Vagina (tissue), 2 donors: Measurements from ENCODE around the gene SAMD14. TPM values are rescaled to one million over a fixed set of nuclear protein-coding genes. Genes with fewer than 3 reads are reported as not detected.

ENCODE experiments used
- DNase-seq, 2 donors: peaks; one replicate each; pipeline ENCODE4 v3.0.0-alpha.2; 2017; ENCODE audit errors: extremely low spot score in 2 of 2
- H3K27ac ChIP-seq: fragments of 200-600 bp; sonication (generic); one replicate; pipeline ENCODE4 v1.5.1; 2019
- H3K27me3 ChIP-seq: fragments of 200-600 bp; sonication (generic); one replicate; pipeline ENCODE4 v1.5.1; 2019
- H3K36me3 ChIP-seq, 2 donors: fragments of 200-600 bp; sonication (generic); one replicate each; pipeline ENCODE4 v1.5.1; 2017 to 2019
- H3K4me1 ChIP-seq: fragments of 200-600 bp; sonication (generic); one replicate; pipeline ENCODE4 v1.5.1; 2019
- H3K4me3 ChIP-seq, 2 donors: fragments of 200-600 bp; sonication (generic); 1 replicate in 1 of 2; 2 replicates in 1 of 2; pipeline ENCODE4 v1.5.1; 2016 to 2019
- H3K9me3 ChIP-seq: fragments of 200-600 bp; sonication (generic); one replicate; pipeline ENCODE4 v1.5.1; 2019
- POLR2A ChIP-seq, 2 donors: fragments of 450-650 bp; IDR thresholded peaks; one replicate each; pipeline ENCODE4 v1.6.1; 2017; ENCODE audit warnings: antibody characterized with exemption in 2 of 2, mild to moderate bottlenecking in 2 of 2, moderate library complexity in 2 of 2
- POLR2AphosphoS5 ChIP-seq, 2 donors: sonication (generic); formaldehyde crosslinking; IDR thresholded peaks; one replicate each; pipeline ENCODE4 v1.9.0; 2017; ENCODE audit warnings: antibody characterized with exemption in 2 of 2, mild to moderate bottlenecking in 2 of 2, low read depth in 1 of 2; ENCODE audit not compliant: insufficient read depth in 1 of 2
- intact Hi-C: fragments of 100-400 bp; cut with DNase I; formaldehyde crosslinking; loops from one replicate; pipeline ENCODE4 v1.15.1; 2023
- total RNA-seq: library from RNA; depleted of rRNA; stranded (reverse); fragments of >200 nt; gene quantifications from one replicate; pipeline ENCODE4 v1.2.3, GENCODE V29; 2016
- TF ChIP-seq, protein P1 (sequence below), 3 experiments: fragments of 450-650 bp in 2 of 3; fragments of 200-600 bp in 1 of 3; sonication (generic) in 1 of 3; IDR thresholded peaks; one replicate each; pipeline ENCODE4 v1.5.1; 2017 to 2019; ENCODE audit warnings: antibody characterized with exemption in 3 of 3, mild to moderate bottlenecking in 2 of 3, moderate library complexity in 2 of 3

SAMD14 gene
- total RNA-seq, 1 donor from 2014 or later, result 4.4 TPM

DNA sequence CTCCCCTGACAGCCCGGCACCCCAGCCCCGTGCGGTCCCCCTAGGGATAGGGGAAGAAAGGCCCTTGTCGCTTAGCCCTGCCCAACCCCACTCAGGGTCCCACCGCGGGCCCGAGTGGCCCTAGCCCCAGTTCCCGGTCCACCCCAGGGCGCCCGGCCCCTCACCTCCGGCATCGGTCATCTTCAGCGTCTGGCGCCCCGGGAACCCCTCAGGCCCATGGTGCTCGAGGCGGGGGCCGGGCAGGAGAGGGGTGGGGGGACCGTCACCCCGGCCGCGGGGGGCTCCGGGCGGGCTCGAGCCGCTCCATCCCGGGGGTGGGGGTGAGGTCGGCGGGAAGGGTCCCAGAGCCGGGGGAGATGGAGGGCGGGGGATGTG lies 620 bp downstream of the SAMD14 start:
- peak overlapping the region; percentile 27 for H3K27ac ChIP-seq
- intact Hi-C loops, result no loop called here
- peak overlapping the region; percentile 49 to 67 for H3K4me3 ChIP-seq
- H3K4me1 ChIP-seq, result peaks cover 44% of the 10 kb centered on the region
- DNase-seq, result no peak
- peaks cover 0 to 2% of the 10 kb centered on the region in 2 donors for H3K36me3 ChIP-seq
- TF ChIP-seq POLR2AphosphoS5 (IDR thresholded peaks at IDR 0.05; ENCODE audit: insufficient read depth in 1 of 2, low read depth in 1 of 2) (no peak), POLR2A (IDR thresholded peaks at IDR 0.05) (no peak)
- TF ChIP-seq, protein P1, sequence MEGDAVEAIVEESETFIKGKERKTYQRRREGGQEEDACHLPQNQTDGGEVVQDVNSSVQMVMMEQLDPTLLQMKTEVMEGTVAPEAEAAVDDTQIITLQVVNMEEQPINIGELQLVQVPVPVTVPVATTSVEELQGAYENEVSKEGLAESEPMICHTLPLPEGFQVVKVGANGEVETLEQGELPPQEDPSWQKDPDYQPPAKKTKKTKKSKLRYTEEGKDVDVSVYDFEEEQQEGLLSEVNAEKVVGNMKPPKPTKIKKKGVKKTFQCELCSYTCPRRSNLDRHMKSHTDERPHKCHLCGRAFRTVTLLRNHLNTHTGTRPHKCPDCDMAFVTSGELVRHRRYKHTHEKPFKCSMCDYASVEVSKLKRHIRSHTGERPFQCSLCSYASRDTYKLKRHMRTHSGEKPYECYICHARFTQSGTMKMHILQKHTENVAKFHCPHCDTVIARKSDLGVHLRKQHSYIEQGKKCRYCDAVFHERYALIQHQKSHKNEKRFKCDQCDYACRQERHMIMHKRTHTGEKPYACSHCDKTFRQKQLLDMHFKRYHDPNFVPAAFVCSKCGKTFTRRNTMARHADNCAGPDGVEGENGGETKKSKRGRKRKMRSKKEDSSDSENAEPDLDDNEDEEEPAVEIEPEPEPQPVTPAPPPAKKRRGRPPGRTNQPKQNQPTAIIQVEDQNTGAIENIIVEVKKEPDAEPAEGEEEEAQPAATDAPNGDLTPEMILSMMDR (IDR thresholded peaks at IDR 0.05), result no peak
- H3K9me3 ChIP-seq, result no peaks in the 10 kb centered on the region
- no peaks in the 10 kb centered on the region for H3K27me3 ChIP-seq

DNA sequence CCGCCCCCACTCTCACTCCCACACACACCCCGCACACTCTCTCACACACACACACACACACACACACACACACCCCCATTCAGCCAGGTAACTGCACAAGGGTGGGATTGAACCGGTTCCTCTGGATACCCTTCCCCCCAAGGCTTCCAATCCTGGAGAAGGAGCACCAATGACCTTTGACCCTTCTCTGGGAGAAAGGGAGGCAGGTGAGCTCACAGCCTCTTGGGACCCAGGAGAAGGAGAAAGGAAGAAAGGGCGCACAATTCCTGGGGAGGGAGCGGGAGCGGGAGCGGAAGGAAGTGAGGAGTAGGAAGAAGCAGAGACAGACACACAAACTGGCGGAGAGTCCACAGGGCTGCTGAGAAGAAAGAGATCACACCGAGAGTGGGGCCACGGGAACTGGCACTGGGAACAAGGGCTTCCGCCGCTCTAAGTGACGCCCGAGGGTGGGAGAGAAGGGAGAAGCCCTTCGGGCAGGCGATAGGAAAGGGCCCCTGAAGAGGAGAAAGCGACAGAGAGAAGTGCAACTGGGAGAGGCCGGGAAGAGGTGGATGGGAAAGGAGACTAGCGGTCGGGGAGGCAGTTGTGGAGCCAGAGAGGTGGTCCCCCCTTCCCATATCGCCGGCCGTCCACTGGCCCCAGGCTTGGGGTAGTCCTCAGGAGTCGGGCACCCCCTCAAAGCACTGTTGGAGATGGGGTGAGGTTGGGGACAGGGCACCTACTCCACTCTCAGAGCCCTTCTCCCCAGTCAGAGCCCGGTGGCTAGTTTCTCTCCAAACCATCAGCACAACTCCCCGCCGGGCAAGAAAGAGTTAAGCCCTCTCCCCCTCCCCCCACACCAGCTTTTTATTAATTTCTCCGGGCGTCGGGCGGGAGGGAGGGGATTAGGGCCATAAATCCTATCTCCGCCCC lies 1.3 kb downstream of the SAMD14 start:
- H3K9me3 ChIP-seq, result no peaks in the 10 kb centered on the region
- peak overlapping the region; percentile 49 to 67 for H3K4me3 ChIP-seq
- peak overlapping the region; percentile 27 for H3K27ac ChIP-seq
- no peak for DNase-seq
- peaks cover 38% of the 10 kb centered on the region for H3K4me1 ChIP-seq
- intact Hi-C loops, result no loop called here
- H3K36me3 ChIP-seq, result no peaks in the 10 kb centered on the region
- no peak for TF ChIP-seq POLR2A (IDR thresholded peaks at IDR 0.05)
- TF ChIP-seq POLR2AphosphoS5 (IDR thresholded peaks at IDR 0.05; ENCODE audit: insufficient read depth in 1 of 2, low read depth in 1 of 2), result no peak
- TF ChIP-seq, protein P1 (IDR thresholded peaks at IDR 0.05), result no peak
- no peaks in the 10 kb centered on the region for H3K27me3 ChIP-seq

GRCh38 chr17:50127697-50128361 lies 2.1 kb downstream of the SAMD14 start:
- Histone ChIP-seq H3K36me3 (no peaks in the 10 kb centered on the region), H3K9me3 (no peaks in the 10 kb centered on the region), H3K4me3 (no peak overlapping the region), H3K27me3 (no peaks in the 10 kb centered on the region), H3K27ac (no peak overlapping the region), H3K4me1 (peaks cover 29% of the 10 kb centered on the region)
- intact Hi-C loops, result no loop called here
- TF ChIP-seq, protein P1 (IDR thresholded peaks at IDR 0.05), result no peak
- DNase-seq, result no peak

DNA sequence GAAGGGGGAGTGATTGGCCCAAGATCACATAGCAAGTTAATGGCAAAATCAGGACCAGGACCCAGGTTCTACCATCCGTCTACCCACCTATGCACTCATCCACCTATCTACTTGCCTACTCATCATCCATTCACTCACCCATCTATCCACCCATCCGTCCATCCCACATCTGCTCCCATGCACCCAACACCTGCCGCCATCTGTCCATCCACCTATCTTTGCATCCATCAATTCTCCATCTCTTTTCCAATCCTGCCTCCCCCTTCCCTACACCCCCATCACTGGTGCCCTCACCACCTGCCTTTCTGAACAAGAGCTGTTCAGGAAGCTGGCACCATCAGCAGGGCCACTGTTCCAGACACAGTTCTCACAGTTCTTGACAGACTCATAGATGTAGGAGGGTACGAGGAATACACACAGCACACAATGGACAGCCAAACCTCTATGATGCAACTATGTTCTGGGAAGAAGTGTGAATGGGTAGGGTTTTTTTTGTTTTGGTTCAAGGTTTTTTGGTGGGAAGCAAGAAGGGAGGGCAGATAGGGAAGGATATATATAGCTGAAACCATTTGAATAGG lies 4.5 kb downstream of the SAMD14 start:
- no peak overlapping the region for H3K27ac ChIP-seq
- TF ChIP-seq POLR2AphosphoS5 (IDR thresholded peaks at IDR 0.05; ENCODE audit: insufficient read depth in 1 of 2, low read depth in 1 of 2), result no peak
- TF ChIP-seq POLR2A (IDR thresholded peaks at IDR 0.05), result no peak
- TF ChIP-seq, protein P1 (IDR thresholded peaks at IDR 0.05), result no peak
- DNase-seq, result no peak

More for the DNA sequence above, 4.5 kb downstream of the SAMD14 start:
- peaks cover 28% of the 10 kb centered on the region for H3K4me1 ChIP-seq
- intact Hi-C loops, result no loop called here
- no peaks in the 10 kb centered on the region for H3K27me3 ChIP-seq
- H3K36me3 ChIP-seq, result no peaks in the 10 kb centered on the region
- H3K4me3 ChIP-seq, result no peak overlapping the region
- no peaks in the 10 kb centered on the region for H3K9me3 ChIP-seq
